Measurements from ENCODE around the gene SUMO3.

SUMO3 gene

GRCh38 chr21:44758141-44758561 lies 59.7 kb downstream of the SUMO3 start:
- TF ChIP-seq CTCF (IDR thresholded peaks at IDR 0.05; ENCODE audit: low read depth, low read length, missing control alignments), result no peak
- H3K4me3 ChIP-seq (ENCODE audit: low read depth, low read length), result no peak overlapping the region
- in situ Hi-C loops (cut with HindIII; ENCODE audit: low sequenced_read_pairs), result no loop called here
- DNase-seq (ENCODE audit: low read depth), result no peak

DNA sequence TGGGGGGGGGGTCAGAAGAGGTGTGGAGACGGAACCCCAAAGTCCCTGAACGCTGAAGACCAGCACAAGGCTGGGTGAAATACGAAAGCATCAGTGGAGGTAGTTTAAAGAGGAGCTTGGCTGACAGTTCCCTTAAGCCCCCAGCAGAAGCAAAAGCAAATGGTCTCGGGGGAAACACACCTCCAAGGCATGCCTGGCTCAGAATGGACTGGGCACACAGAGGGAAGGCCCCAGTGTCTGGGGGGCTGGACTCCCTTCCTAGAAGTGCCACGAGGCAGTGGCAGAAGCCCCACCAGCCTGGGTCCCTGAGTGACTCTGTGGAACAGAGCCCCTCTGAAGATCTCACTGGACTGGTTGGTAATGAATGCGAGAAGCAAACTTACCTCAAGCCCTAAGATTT lies 60.1 kb downstream of the SUMO3 start:
- no peak for TF ChIP-seq CTCF (IDR thresholded peaks at IDR 0.05; ENCODE audit: low read depth, low read length, missing control alignments)
- no peak overlapping the region for H3K4me3 ChIP-seq (ENCODE audit: low read depth, low read length)
- in situ Hi-C loops (cut with HindIII; ENCODE audit: low sequenced_read_pairs), result no loop called here
- DNase-seq (ENCODE audit: low read depth), result no peak

GRCh38 chr21:44756423-44757185 lies 61.3 kb downstream of the SUMO3 start:
- H3K4me3 ChIP-seq (ENCODE audit: low read depth, low read length), result no peak overlapping the region
- TF ChIP-seq CTCF (IDR thresholded peaks at IDR 0.05; ENCODE audit: low read depth, low read length, missing control alignments), result no peak
- no peak for DNase-seq (ENCODE audit: low read depth)
- in situ Hi-C loops (cut with HindIII; ENCODE audit: low sequenced_read_pairs), result no loop called here
